OCI-LY7 (cell line): ENCODE data around the gene ZNF75A.

Source experiments
- EZH2phosphoT487 ChIP-seq: fragments of 200-600 bp; sonication (generic); IDR thresholded peaks from 2 replicates; pipeline ENCODE4 v1.6.1; 2018; ENCODE audit warnings: low read depth, borderline replicate concordance, mild to moderate bottlenecking, mixed run types, antibody characterized with exemption, low read length, moderate library complexity, mixed read lengths
- TF ChIP-seq, protein P1 (sequence below): fragments of 200-600 bp; sonication (generic); conservative IDR thresholded peaks from 2 replicates; pipeline ENCODE4 v1.5.1; 2014; ENCODE audit warnings: mild to moderate bottlenecking, antibody characterized with exemption, low read length, moderate library complexity, mixed read lengths

- TF ChIP-seq, protein P1, sequence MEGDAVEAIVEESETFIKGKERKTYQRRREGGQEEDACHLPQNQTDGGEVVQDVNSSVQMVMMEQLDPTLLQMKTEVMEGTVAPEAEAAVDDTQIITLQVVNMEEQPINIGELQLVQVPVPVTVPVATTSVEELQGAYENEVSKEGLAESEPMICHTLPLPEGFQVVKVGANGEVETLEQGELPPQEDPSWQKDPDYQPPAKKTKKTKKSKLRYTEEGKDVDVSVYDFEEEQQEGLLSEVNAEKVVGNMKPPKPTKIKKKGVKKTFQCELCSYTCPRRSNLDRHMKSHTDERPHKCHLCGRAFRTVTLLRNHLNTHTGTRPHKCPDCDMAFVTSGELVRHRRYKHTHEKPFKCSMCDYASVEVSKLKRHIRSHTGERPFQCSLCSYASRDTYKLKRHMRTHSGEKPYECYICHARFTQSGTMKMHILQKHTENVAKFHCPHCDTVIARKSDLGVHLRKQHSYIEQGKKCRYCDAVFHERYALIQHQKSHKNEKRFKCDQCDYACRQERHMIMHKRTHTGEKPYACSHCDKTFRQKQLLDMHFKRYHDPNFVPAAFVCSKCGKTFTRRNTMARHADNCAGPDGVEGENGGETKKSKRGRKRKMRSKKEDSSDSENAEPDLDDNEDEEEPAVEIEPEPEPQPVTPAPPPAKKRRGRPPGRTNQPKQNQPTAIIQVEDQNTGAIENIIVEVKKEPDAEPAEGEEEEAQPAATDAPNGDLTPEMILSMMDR, result no peak
- no peak for TF ChIP-seq EZH2phosphoT487
Measured at GRCh38 chr16:3285131-3285530, 20.2 kb upstream of the ZNF75A start.
